Spleen (tissue), 7 donors: ENCODE data around the gene DDX43.
"Not testable (repeated sequence)": the region's sequence is repeated elsewhere in the genome, so short reads cannot be mapped to it uniquely, and the experiment has no call there.

Experiments used
- POLR2A ChIP-seq, 3 donors: fragments of 450-650 bp; IDR thresholded peaks; one replicate each; pipeline ENCODE4 v1.5.1; 2017; ENCODE audit warnings: antibody characterized with exemption in 3 of 3, mild to moderate bottlenecking in 1 of 3
- TF ChIP-seq, protein P1 (sequence below), 11 experiments: fragments of 200-600 bp in 7 of 11; fragments of 450-650 bp in 4 of 11; sonication (generic) in 4 of 11; IDR thresholded peaks in 8 of 11; conservative IDR thresholded peaks in 3 of 11; 1 replicate in 7 of 11; 2 replicates in 4 of 11; pipeline versions ENCODE4 v1.4.0 to v1.8.0; 2016 to 2021; ENCODE audit warnings: antibody characterized with exemption in 11 of 11, inconsistent platforms in 4 of 11, mild to moderate bottlenecking in 1 of 11
- donor health status: DM: no; HTN: no; CAD: no; lungs with moderate emphysema.
- donor health status: DM: no; HTN: no; CAD: no.
- donor health status: DM: no; HTN: no; CAD: no.

DNA sequence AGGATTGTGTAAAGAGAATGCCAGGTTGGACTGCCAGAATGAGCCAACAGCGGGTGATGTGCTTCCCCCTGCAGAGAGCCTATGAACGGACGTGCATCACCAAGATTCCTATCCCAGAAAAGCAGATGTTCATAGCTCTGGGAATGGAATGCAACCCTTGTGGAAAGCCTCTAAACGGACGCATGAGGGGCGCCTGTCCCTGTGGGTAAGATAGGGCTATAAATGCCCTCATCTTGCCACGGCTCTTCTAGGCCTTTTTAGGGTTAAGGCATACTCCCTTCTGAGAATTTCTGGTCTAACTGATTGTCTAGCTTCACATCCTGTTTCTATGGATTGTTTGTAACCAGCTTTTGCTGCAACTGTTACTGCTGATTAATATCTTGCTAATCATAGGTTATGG, 64.8 kb downstream of the DDX43 start:
- TF ChIP-seq, protein P1, sequence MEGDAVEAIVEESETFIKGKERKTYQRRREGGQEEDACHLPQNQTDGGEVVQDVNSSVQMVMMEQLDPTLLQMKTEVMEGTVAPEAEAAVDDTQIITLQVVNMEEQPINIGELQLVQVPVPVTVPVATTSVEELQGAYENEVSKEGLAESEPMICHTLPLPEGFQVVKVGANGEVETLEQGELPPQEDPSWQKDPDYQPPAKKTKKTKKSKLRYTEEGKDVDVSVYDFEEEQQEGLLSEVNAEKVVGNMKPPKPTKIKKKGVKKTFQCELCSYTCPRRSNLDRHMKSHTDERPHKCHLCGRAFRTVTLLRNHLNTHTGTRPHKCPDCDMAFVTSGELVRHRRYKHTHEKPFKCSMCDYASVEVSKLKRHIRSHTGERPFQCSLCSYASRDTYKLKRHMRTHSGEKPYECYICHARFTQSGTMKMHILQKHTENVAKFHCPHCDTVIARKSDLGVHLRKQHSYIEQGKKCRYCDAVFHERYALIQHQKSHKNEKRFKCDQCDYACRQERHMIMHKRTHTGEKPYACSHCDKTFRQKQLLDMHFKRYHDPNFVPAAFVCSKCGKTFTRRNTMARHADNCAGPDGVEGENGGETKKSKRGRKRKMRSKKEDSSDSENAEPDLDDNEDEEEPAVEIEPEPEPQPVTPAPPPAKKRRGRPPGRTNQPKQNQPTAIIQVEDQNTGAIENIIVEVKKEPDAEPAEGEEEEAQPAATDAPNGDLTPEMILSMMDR (IDR thresholded peaks at IDR 0.05 in 8 of 11, conservative IDR thresholded peaks at IDR 0.05 in 3 of 11) = not testable (repeated sequence)
- TF ChIP-seq POLR2A (IDR thresholded peaks at IDR 0.05) = not testable (repeated sequence)
